GM06990 (cell line): ENCODE results near the gene CBX1.

Experiments
- DNase-seq: peaks from one replicate; pipeline ENCODE4 v3.0.0-alpha.2; 2011; ENCODE audit not compliant: insufficient read length; ENCODE audit errors: extremely low read depth
- H3K27me3 ChIP-seq: replicated peaks from 2 replicates; pipeline ENCODE4 v1.6.0; 2011; ENCODE audit warnings: low read length; ENCODE audit not compliant: control insufficient read depth, insufficient read depth
- H3K36me3 ChIP-seq: 2 replicates; pipeline ENCODE4 v1.5.1; 2011; ENCODE audit warnings: low read length; ENCODE audit not compliant: control insufficient read depth, insufficient read depth
- H3K4me3 ChIP-seq: replicated peaks from 2 replicates; pipeline ENCODE4 v1.5.1; 2011; ENCODE audit warnings: low read depth, mild to moderate bottlenecking, control low read depth, low read length
- CTCF ChIP-seq: IDR thresholded peaks from 2 replicates; pipeline ENCODE4 v1.5.1; 2011; ENCODE audit warnings: low read length, control low read depth, mild to moderate bottlenecking, inconsistent platforms; ENCODE audit not compliant: insufficient read depth, poor library complexity, severe bottlenecking

Gene CBX1

GRCh38 chr17:48058393-48059124 is 42.7 kb downstream of the CBX1 start:
- no peaks in the 10 kb centered on the region for H3K27me3 ChIP-seq
- no peak overlapping the region for H3K4me3 ChIP-seq
- peaks cover 44% of the 10 kb centered on the region for H3K36me3 ChIP-seq
- no peak for TF ChIP-seq CTCF
- DNase-seq, result no peak

- H3K4me3 ChIP-seq, result no peak overlapping the region
These were observed 43.7 kb downstream of the CBX1 start for GRCh38 chr17:48057626-48058025.

GRCh38 chr17:48056879-48057278 is 44.4 kb downstream of the CBX1 start:
- Histone ChIP-seq H3K4me3 (no peak overlapping the region), H3K36me3 (peaks cover 45% of the 10 kb centered on the region), H3K27me3 (no peaks in the 10 kb centered on the region)
- no peak for DNase-seq
- no peak for TF ChIP-seq CTCF

More at GRCh38 chr17:48057626-48058025, 43.7 kb downstream of the CBX1 start:
- H3K36me3 ChIP-seq, result peaks cover 47% of the 10 kb centered on the region
- no peaks in the 10 kb centered on the region for H3K27me3 ChIP-seq
- no peak for TF ChIP-seq CTCF
- no peak for DNase-seq

- H3K36me3 ChIP-seq, result peaks cover 47% of the 10 kb centered on the region
These were observed 45.0 kb downstream of the CBX1 start for GRCh38 chr17:48056246-48056745.

GRCh38 chr17:48055531-48056245 is 45.6 kb downstream of the CBX1 start:
- Histone ChIP-seq H3K36me3 (peaks cover 53% of the 10 kb centered on the region), H3K27me3 (no peaks in the 10 kb centered on the region), H3K4me3 (peak overlapping the region; percentile 16)
- no peak for TF ChIP-seq CTCF
- DNase-seq, result peak; percentile 41

More at GRCh38 chr17:48056246-48056745, 45.0 kb downstream of the CBX1 start:
- no peaks in the 10 kb centered on the region for H3K27me3 ChIP-seq
- H3K4me3 ChIP-seq, result no peak overlapping the region
- TF ChIP-seq CTCF, result no peak
- DNase-seq, result no peak
